ENCODE measurements around the gene CADPS2.

GRCh38 chr7:122770686-122771335 lies 115.4 kb downstream of the CADPS2 start:
- TF ChIP-seq, protein P1, sequence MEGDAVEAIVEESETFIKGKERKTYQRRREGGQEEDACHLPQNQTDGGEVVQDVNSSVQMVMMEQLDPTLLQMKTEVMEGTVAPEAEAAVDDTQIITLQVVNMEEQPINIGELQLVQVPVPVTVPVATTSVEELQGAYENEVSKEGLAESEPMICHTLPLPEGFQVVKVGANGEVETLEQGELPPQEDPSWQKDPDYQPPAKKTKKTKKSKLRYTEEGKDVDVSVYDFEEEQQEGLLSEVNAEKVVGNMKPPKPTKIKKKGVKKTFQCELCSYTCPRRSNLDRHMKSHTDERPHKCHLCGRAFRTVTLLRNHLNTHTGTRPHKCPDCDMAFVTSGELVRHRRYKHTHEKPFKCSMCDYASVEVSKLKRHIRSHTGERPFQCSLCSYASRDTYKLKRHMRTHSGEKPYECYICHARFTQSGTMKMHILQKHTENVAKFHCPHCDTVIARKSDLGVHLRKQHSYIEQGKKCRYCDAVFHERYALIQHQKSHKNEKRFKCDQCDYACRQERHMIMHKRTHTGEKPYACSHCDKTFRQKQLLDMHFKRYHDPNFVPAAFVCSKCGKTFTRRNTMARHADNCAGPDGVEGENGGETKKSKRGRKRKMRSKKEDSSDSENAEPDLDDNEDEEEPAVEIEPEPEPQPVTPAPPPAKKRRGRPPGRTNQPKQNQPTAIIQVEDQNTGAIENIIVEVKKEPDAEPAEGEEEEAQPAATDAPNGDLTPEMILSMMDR (optimal IDR thresholded peaks at IDR 0.05 in 1 of 3, IDR thresholded peaks at IDR 0.05 in 1 of 3, conservative IDR thresholded peaks at IDR 0.05 in 1 of 3; ENCODE audit: extremely low read depth in 1 of 3, insufficient read depth in 2 of 3, low read length in 3 of 3) = no peak
- TF ChIP-seq EZH2 (IDR thresholded peaks at IDR 0.05; ENCODE audit: low read length) = no peak

Data from keratinocyte (primary cell).